IPS-18c (cell line): Measurements from ENCODE around the gene OR2J3.
"Not testable (repeated sequence)": the region's sequence is repeated elsewhere in the genome, so short reads cannot be mapped to it uniquely, and the experiment has no call there.

ENCODE experiments used
- H3K4me3 ChIP-seq: 2 replicates; pipeline ENCODE4 v1.7.0; 2013; ENCODE audit warnings: low read depth, mild to moderate bottlenecking, low read length, moderate library complexity; ENCODE audit not compliant: insufficient read depth
- H3K9me3 ChIP-seq: one replicate; pipeline ENCODE4 v1.6.1; 2013; ENCODE audit warnings: mild to moderate bottlenecking, low read length, moderate library complexity; ENCODE audit not compliant: control insufficient read depth, insufficient read depth

The OR2J3 gene

GRCh38 chr6:29107758-29108157 is at the start of gene OR2J3:
Gene OR2J3 (plus strand): TSS chr6:29108058. CDS start chr6:29111891, 3,833 bp downstream.
- H3K9me3 ChIP-seq = no peaks in the 10 kb centered on the region

GRCh38 chr6:29071831-29072723 is 35.8 kb upstream of the OR2J3 start:
- H3K4me3 ChIP-seq = no peak overlapping the region
- no peaks in the 10 kb centered on the region for H3K9me3 ChIP-seq

More at GRCh38 chr6:29107758-29108157, at the start of gene OR2J3:
- no peak within 1 kb of the TSS for H3K4me3 ChIP-seq

GRCh38 chr6:29079203-29079602 is 28.7 kb upstream of the OR2J3 start:
- Histone ChIP-seq H3K4me3 (no peak overlapping the region), H3K9me3 (no peaks in the 10 kb centered on the region)

- Histone ChIP-seq H3K4me3 (no peak overlapping the region), H3K9me3 (no peaks in the 10 kb centered on the region)
These were observed 26.5 kb upstream of the OR2J3 start for GRCh38 chr6:29081312-29081711.

- Histone ChIP-seq H3K9me3 (no peaks in the 10 kb centered on the region), H3K4me3 (no peak overlapping the region)
These were observed 25.4 kb upstream of the OR2J3 start for GRCh38 chr6:29082457-29082856.

GRCh38 chr6:29087213-29087612 is 20.6 kb upstream of the OR2J3 start, which contains the start of gene OR2B3:
Gene OR2B3 (minus strand): TSS chr6:29087313. CDS start chr6:29087248, 65 bp downstream.
- Histone ChIP-seq H3K9me3 (no peaks in the 10 kb centered on the region), H3K4me3 (no peak within 1 kb of the TSS)

- no peak overlapping the region for H3K4me3 ChIP-seq
- H3K9me3 ChIP-seq = no peaks in the 10 kb centered on the region
These were observed 14.9 kb upstream of the OR2J3 start for GRCh38 chr6:29092957-29093356.

- H3K4me3 ChIP-seq = no peak overlapping the region
These were observed 10.1 kb upstream of the OR2J3 start for GRCh38 chr6:29097803-29098202.

GRCh38 chr6:29099190-29099589 is 8.7 kb upstream of the OR2J3 start, which contains the start of gene OR2J1:
Gene OR2J1 (plus strand): TSS chr6:29099490. CDS start chr6:29100943, 1,453 bp downstream.
- H3K9me3 ChIP-seq = no peaks in the 10 kb centered on the region
- H3K4me3 ChIP-seq = no peak within 1 kb of the TSS

More at GRCh38 chr6:29097803-29098202, 10.1 kb upstream of the OR2J3 start:
- no peaks in the 10 kb centered on the region for H3K9me3 ChIP-seq

- H3K4me3 ChIP-seq = no peak overlapping the region
- no peaks in the 10 kb centered on the region for H3K9me3 ChIP-seq
These were observed 4.3 kb downstream of the OR2J3 start for GRCh38 chr6:29112135-29112534.

GRCh38 chr6:29114964-29115363 is 7.1 kb downstream of the OR2J3 start:
- H3K4me3 ChIP-seq, H3K9me3 ChIP-seq: not testable (repeated sequence)

- H3K9me3 ChIP-seq = no peaks in the 10 kb centered on the region
- H3K4me3 ChIP-seq = no peak overlapping the region
These were observed 21.6 kb downstream of the OR2J3 start for GRCh38 chr6:29129326-29130012.

GRCh38 chr6:29130644-29131043 is 22.8 kb downstream of the OR2J3 start:
- Histone ChIP-seq H3K9me3 (no peaks in the 10 kb centered on the region), H3K4me3 (no peak overlapping the region)

GRCh38 chr6:29131691-29132090 is 23.8 kb downstream of the OR2J3 start:
- Histone ChIP-seq H3K4me3 (no peak overlapping the region), H3K9me3 (no peaks in the 10 kb centered on the region)

GRCh38 chr6:29137724-29138123 is 29.9 kb downstream of the OR2J3 start:
- no peaks in the 10 kb centered on the region for H3K9me3 ChIP-seq
- H3K4me3 ChIP-seq = no peak overlapping the region

- H3K9me3 ChIP-seq = no peaks in the 10 kb centered on the region
- no peak overlapping the region for H3K4me3 ChIP-seq
These were observed 33.7 kb downstream of the OR2J3 start for GRCh38 chr6:29141606-29142005.

GRCh38 chr6:29142309-29142708 is 34.5 kb downstream of the OR2J3 start:
- no peaks in the 10 kb centered on the region for H3K9me3 ChIP-seq
- no peak overlapping the region for H3K4me3 ChIP-seq

- no peaks in the 10 kb centered on the region for H3K9me3 ChIP-seq
- H3K4me3 ChIP-seq = no peak overlapping the region
These were observed 38.3 kb downstream of the OR2J3 start for GRCh38 chr6:29146179-29146578.
